SH-SY5Y (cell line): Measurements from ENCODE around the gene ZBED2.

ENCODE experiments used
- GATA2 ChIP-seq: IDR thresholded peaks from 2 replicates; pipeline ENCODE4 v1.6.1; 2011; ENCODE audit warnings: mild to moderate bottlenecking, low read depth, low read length
- GATA3 ChIP-seq: IDR thresholded peaks from 2 replicates; pipeline ENCODE4 v1.6.1; 2011; ENCODE audit warnings: low read depth, mild to moderate bottlenecking, low read length, moderate library complexity

GRCh38 chr3:111590143-111590491 is 5.0 kb downstream of the ZBED2 start:
- TF ChIP-seq GATA2 (no peak), GATA3 (no peak)
